Subcutaneous abdominal adipose tissue (tissue), 5 donors: ENCODE results near the gene FASTKD3.
A peak's percentile ranks its signal among the peaks of the same experiment; 100 is the strongest.

Experiments
- H3K27ac ChIP-seq: one replicate; pipeline ENCODE4 v1.7.0; 2013; ENCODE audit warnings: low read depth, mild to moderate bottlenecking, inconsistent platforms, low read length, moderate library complexity
- H3K27me3 ChIP-seq, 5 donors: one replicate each; pipeline ENCODE4 v1.7.0; 2013; ENCODE audit warnings: low read length in 5 of 5, inconsistent platforms in 1 of 5; ENCODE audit not compliant: control insufficient read depth in 5 of 5, insufficient read depth in 4 of 5
- H3K36me3 ChIP-seq, 5 donors: one replicate each; pipeline ENCODE4 v1.7.0; 2013; ENCODE audit warnings: low read length in 5 of 5; ENCODE audit not compliant: control insufficient read depth in 5 of 5, insufficient read depth in 5 of 5
- H3K4me1 ChIP-seq, 5 donors: one replicate each; pipeline ENCODE4 v1.7.0; 2013; ENCODE audit warnings: low read length in 5 of 5, mild to moderate bottlenecking in 3 of 5, moderate library complexity in 1 of 5; ENCODE audit not compliant: control insufficient read depth in 5 of 5, insufficient read depth in 5 of 5
- H3K4me3 ChIP-seq, 5 donors: one replicate each; pipeline ENCODE4 v1.7.0; 2013; ENCODE audit warnings: low read length in 5 of 5, low read depth in 1 of 5
- H3K9ac ChIP-seq, 5 donors: one replicate each; pipeline ENCODE4 v1.7.0; 2013; ENCODE audit warnings: low read length in 5 of 5, mild to moderate bottlenecking in 4 of 5, moderate library complexity in 3 of 5
- H3K9me3 ChIP-seq, 5 donors: one replicate each; pipeline ENCODE4 v1.7.0; 2013; ENCODE audit warnings: low read length in 5 of 5; ENCODE audit not compliant: control insufficient read depth in 5 of 5
- donor health status: healthy.
- donor health status: healthy.
- donor health status: healthy.
- donor health status: healthy.
- donor health status: healthy.

Gene FASTKD3

GRCh38 chr5:7881816-7882215 lies 13.0 kb upstream of the FASTKD3 start:
- Histone ChIP-seq H3K27me3 (no peaks in the 10 kb centered on the region), H3K9me3 (no peaks in the 10 kb centered on the region), H3K27ac (no peak overlapping the region), H3K4me1 (no peaks in the 10 kb centered on the region), H3K9ac (no peak overlapping the region), H3K36me3 (peaks cover 42 to 85% (median 77%) of the 10 kb centered on the region in 5 donors), H3K4me3 (no peak overlapping the region)

- no peaks in the 10 kb centered on the region for H3K9me3 ChIP-seq
- H3K4me3 ChIP-seq = no peak overlapping the region
- H3K4me1 ChIP-seq = no peaks in the 10 kb centered on the region
- no peak overlapping the region for H3K27ac ChIP-seq
- H3K27me3 ChIP-seq = no peaks in the 10 kb centered on the region
- peaks cover 42 to 86% (median 78%) of the 10 kb centered on the region in 5 donors for H3K36me3 ChIP-seq
- no peak overlapping the region for H3K9ac ChIP-seq
These were observed 12.3 kb upstream of the FASTKD3 start for GRCh38 chr5:7881091-7881490.

DNA sequence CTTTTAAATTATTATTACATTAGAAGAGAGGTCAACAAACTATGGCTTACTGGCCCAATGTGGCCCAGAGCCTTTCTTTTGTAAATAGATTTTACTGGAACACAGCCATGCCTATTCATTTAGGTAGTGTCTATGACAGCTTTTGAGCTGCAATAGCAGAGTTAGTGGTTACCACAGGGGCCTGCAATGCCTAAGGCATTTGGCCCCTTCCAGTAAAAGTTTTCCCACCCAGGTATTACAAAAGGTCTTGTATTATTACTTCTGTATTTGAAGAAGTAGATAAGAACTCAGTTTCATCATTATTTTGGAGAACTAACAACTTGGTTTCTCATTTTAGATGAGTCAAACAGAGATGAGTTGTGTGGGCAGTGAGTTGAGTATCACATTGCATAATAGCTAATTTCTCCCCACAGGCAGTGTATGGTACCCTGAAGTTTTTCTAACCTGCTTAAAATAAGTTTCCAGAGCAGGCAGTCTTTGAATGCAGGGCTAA lies 9.6 kb upstream of the FASTKD3 start:
- no peaks in the 10 kb centered on the region for H3K27me3 ChIP-seq

DNA sequence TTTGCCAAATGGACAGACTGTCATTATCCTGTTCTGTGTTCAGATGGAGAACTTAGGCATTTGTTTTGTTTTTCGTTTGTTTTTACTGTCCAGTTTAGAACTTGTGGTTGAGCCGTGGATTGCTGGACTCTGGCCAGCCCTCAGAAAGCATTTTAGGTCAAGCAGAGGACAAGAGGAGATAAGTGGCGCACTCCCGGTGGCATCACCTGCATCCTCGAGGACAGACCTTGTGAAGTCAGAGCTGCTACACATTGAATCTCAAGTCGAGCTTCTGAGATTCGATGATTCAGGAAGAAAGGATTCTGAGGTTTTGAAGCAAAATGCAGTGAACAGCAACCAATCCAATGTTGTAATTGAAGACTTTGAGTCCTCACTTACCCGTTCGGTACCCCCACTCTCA lies 9.0 kb upstream of the FASTKD3 start:
- Histone ChIP-seq H3K27me3 (no peaks in the 10 kb centered on the region), H3K27ac (no peak overlapping the region), H3K36me3 (peaks cover 43 to 72% (median 59%) of the 10 kb centered on the region in 5 donors), H3K4me3 (no peak overlapping the region), H3K9ac (no peak overlapping the region), H3K4me1 (peaks cover 0 to 6% (median 0%) of the 10 kb centered on the region in 5 donors), H3K9me3 (no peaks in the 10 kb centered on the region)

More for the DNA sequence above, 9.6 kb upstream of the FASTKD3 start:
- Histone ChIP-seq H3K4me3 (no peak overlapping the region), H3K9ac (no peak overlapping the region), H3K4me1 (peaks cover 0 to under 1% (median 0%) of the 10 kb centered on the region in 5 donors), H3K27ac (no peak overlapping the region), H3K9me3 (no peaks in the 10 kb centered on the region), H3K36me3 (peaks cover 49 to 75% (median 65%) of the 10 kb centered on the region in 5 donors)

GRCh38 chr5:7876867-7877266 lies 8.0 kb upstream of the FASTKD3 start:
- H3K9me3 ChIP-seq = no peaks in the 10 kb centered on the region
- H3K36me3 ChIP-seq = peaks cover 44 to 63% (median 55%) of the 10 kb centered on the region in 5 donors
- H3K4me1 ChIP-seq = peaks cover 0 to 12% (median 0%) of the 10 kb centered on the region in 5 donors
- no peak overlapping the region for H3K4me3 ChIP-seq
- no peak overlapping the region for H3K27ac ChIP-seq
- H3K9ac ChIP-seq = no peak overlapping the region
- H3K27me3 ChIP-seq = no peaks in the 10 kb centered on the region

- Histone ChIP-seq H3K9me3 (no peaks in the 10 kb centered on the region), H3K27me3 (no peaks in the 10 kb centered on the region), H3K4me1 (peaks cover 0 to 18% (median 6%) of the 10 kb centered on the region in 5 donors), H3K36me3 (peaks cover 38 to 50% (median 42%) of the 10 kb centered on the region in 5 donors), H3K27ac (no peak overlapping the region), H3K9ac (no peak overlapping the region), H3K4me3 (no peak overlapping the region)
These were observed 6.3 kb upstream of the FASTKD3 start for GRCh38 chr5:7875151-7875550.

DNA sequence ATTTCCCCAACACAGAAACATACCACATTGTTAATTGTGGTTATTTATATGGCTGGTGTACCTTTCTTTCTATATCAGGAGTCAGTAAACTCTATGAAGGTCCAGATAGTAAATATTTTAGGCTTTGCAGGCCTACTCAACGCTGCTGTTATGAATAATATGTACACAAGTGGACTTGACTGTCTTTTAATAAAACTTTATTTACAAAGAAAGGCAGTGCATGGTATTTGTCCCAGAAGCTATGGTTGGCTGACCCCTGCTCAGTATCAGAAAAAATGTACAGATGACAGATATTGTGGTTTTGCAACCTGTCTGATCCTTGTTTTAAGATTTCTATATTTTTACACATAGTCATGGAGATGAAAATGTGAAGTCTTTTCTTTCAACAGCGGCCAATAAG lies 5.8 kb upstream of the FASTKD3 start:
- Histone ChIP-seq H3K9ac (no peak overlapping the region), H3K9me3 (no peaks in the 10 kb centered on the region), H3K4me3 (no peak overlapping the region), H3K36me3 (peaks cover 35 to 45% (median 37%) of the 10 kb centered on the region in 5 donors), H3K27ac (no peak overlapping the region), H3K4me1 (peaks cover 0 to 22% (median 12%) of the 10 kb centered on the region in 5 donors), H3K27me3 (no peaks in the 10 kb centered on the region)

DNA sequence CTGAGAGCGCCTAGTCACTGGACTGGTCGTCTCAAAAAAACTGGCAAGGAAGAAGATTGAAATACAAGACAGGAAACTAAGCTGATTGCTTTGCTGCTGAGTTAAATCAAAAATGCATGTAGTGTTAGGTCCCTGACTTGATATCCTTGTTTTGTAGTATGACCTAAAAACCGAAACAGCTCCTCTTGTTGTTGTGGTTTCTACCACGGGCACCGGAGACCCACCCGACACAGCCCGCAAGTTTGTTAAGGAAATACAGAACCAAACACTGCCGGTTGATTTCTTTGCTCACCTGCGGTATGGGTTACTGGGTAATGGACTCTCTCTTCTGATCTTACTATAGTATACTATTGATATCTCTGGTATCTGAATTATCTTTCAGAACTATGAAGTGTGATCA lies 4.4 kb upstream of the FASTKD3 start:
- peak overlapping the region in 1 of 5 donors; percentile 7 for H3K4me3 ChIP-seq
- H3K27ac ChIP-seq = no peak overlapping the region
- H3K9me3 ChIP-seq = no peaks in the 10 kb centered on the region
- H3K9ac ChIP-seq = peak overlapping the region in 2 of 5 donors; percentile 8 to 35
- peaks cover 0 to 26% (median 19%) of the 10 kb centered on the region in 5 donors for H3K4me1 ChIP-seq
- no peaks in the 10 kb centered on the region for H3K27me3 ChIP-seq
- peaks cover 26 to 35% (median 31%) of the 10 kb centered on the region in 5 donors for H3K36me3 ChIP-seq

DNA sequence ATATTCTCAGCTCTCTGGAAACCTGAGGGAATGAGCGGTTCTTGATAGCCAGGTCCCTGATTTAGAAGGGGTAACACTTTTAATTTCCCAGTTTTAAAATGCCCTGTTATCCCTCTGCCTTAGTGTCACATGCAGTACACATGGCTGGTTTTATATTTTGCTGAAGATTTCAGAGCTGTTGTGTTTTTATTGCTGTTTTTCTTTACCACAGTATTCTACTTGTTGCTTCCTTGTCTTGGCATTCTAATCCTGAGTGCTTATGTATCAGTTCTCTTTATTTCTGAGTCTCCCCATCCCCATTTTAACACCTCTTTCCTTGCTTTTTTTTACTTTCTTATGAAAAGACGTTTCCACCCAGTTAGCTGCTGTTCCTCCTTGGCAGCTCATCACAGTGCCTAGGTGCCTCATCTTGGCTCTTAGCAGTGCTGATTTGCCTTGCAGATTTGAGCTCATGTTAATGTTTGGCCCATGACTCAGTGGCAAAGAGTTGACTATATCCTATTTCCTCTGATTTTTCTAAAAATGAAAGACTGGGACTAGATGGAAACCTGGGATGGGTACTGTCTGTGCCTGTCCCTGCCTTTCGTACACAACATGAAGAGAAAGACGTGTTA lies 3.8 kb upstream of the FASTKD3 start:
- no peaks in the 10 kb centered on the region for H3K27me3 ChIP-seq
- H3K9me3 ChIP-seq = no peaks in the 10 kb centered on the region
- H3K4me1 ChIP-seq = peaks cover 2 to 32% (median 25%) of the 10 kb centered on the region in 5 donors
- no peak overlapping the region for H3K27ac ChIP-seq
- peak overlapping the region in 1 of 5 donors; percentile 7 for H3K4me3 ChIP-seq
- H3K36me3 ChIP-seq = peaks cover 20 to 30% (median 25%) of the 10 kb centered on the region in 5 donors
- peak overlapping the region in 3 of 5 donors; percentile 8 to 39 (median 35) for H3K9ac ChIP-seq

GRCh38 chr5:7871653-7872052 lies 2.8 kb upstream of the FASTKD3 start:
- Histone ChIP-seq H3K4me3 (no peak overlapping the region), H3K36me3 (peaks cover 15 to 24% (median 18%) of the 10 kb centered on the region in 5 donors)

More at GRCh38 chr5:7871653-7872052, 2.8 kb upstream of the FASTKD3 start:
- H3K9me3 ChIP-seq = no peaks in the 10 kb centered on the region
- no peaks in the 10 kb centered on the region for H3K27me3 ChIP-seq
- peaks cover 2 to 36% (median 29%) of the 10 kb centered on the region in 5 donors for H3K4me1 ChIP-seq
- no peak overlapping the region for H3K27ac ChIP-seq
- H3K9ac ChIP-seq = peak overlapping the region in 1 of 5 donors; percentile 17
